Measurements from ENCODE around the gene PGGT1B.

PGGT1B gene

GRCh38 chr5:115180165-115180709 lies 82.4 kb downstream of the PGGT1B start:
- H3K27me3 Mint-ChIP-seq = peaks cover 51% of the 10 kb centered on the region
- no peak overlapping the region for H3K27ac Mint-ChIP-seq
- H3K36me3 Mint-ChIP-seq = no peaks in the 10 kb centered on the region
- H3K4me3 Mint-ChIP-seq = peak overlapping the region; percentile 87
- peaks cover 14% of the 10 kb centered on the region for H3K4me1 Mint-ChIP-seq (ENCODE audit: low read depth)
- H3K9me3 Mint-ChIP-seq (ENCODE audit: low read depth) = no peaks in the 10 kb centered on the region

- no peak overlapping the region for H3K27ac Mint-ChIP-seq
- H3K36me3 Mint-ChIP-seq = no peaks in the 10 kb centered on the region
- H3K4me1 Mint-ChIP-seq (ENCODE audit: low read depth) = peaks cover 11% of the 10 kb centered on the region
- peaks cover 52% of the 10 kb centered on the region for H3K27me3 Mint-ChIP-seq
- H3K9me3 Mint-ChIP-seq (ENCODE audit: low read depth) = no peaks in the 10 kb centered on the region
- peak overlapping the region; percentile 87 for H3K4me3 Mint-ChIP-seq
Measured at GRCh38 chr5:115179394-115180164, 83.1 kb downstream of the PGGT1B start.

DNA sequence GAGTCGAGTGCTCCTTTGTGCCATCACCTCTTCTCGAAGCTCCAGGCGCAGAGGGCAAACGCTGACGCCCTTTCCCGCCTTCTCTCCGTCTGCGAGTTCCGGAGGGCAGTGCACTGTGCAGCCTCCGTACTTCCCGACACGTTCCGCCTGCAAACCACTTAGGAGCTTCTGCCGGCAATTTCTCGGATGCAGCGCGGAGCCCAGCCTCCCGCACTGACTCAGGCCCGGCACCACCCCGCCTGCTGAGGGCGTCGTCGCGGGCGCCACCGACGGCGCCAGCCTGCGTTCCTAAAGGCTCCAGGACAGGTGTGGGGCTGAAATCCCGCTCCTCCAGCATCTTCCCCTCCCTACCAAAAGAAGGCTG lies 83.7 kb downstream of the PGGT1B start:
- peak overlapping the region; percentile 87 for H3K4me3 Mint-ChIP-seq
- H3K36me3 Mint-ChIP-seq = no peaks in the 10 kb centered on the region
- H3K27ac Mint-ChIP-seq = no peak overlapping the region
- H3K4me1 Mint-ChIP-seq (ENCODE audit: low read depth) = peaks cover 9% of the 10 kb centered on the region
- no peaks in the 10 kb centered on the region for H3K9me3 Mint-ChIP-seq (ENCODE audit: low read depth)
- H3K27me3 Mint-ChIP-seq = peaks cover 49% of the 10 kb centered on the region

GRCh38 chr5:115170929-115171510 lies 91.7 kb downstream of the PGGT1B start:
- H3K36me3 Mint-ChIP-seq = peaks cover 4% of the 10 kb centered on the region
- H3K27ac Mint-ChIP-seq = no peak overlapping the region
- peaks cover 11% of the 10 kb centered on the region for H3K4me1 Mint-ChIP-seq (ENCODE audit: low read depth)
- H3K27me3 Mint-ChIP-seq = peaks cover 52% of the 10 kb centered on the region
- no peaks in the 10 kb centered on the region for H3K9me3 Mint-ChIP-seq (ENCODE audit: low read depth)
- H3K4me3 Mint-ChIP-seq = peak overlapping the region; percentile 77

GRCh38 chr5:115170134-115170928 lies 92.3 kb downstream of the PGGT1B start:
- Mint-ChIP-seq H3K4me3 (peak overlapping the region; percentile 83), H3K4me1 (ENCODE audit: low read depth) (peaks cover 11% of the 10 kb centered on the region), H3K27me3 (peaks cover 52% of the 10 kb centered on the region), H3K36me3 (peaks cover 4% of the 10 kb centered on the region), H3K9me3 (ENCODE audit: low read depth) (no peaks in the 10 kb centered on the region), H3K27ac (no peak overlapping the region)

DNA sequence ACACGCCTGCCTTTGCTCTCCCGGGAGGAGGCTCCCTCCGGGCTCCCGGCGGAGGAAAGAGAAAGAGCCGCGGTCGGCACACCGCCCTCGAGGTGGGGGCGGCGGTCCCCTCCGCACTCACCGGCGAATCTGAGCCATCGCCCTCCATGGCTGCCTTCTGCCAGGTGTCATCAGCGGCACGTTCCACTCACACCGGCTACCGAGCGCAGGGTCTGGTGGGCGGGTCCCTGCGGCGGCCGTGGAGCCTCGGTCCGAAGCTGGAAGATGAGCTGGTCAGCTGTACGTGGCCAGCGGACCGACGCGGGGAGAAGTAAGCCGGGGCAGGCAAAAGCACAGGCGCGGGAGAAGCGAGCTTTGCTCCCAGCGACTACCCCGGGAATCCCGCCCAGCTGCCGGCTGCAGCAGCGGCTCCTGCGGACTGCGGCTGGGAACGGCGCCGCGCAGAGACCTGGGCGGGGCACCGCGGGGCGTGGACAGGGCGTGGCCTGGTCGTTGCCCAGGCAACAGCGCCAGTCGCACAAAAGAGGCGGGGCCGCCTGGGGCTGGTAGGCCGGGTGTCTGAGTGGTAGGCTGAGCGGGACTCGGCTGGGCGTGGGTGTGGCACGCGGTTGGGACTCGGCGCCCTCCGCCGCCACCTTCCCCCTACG lies 93.1 kb downstream of the PGGT1B start, which contains the start of gene TRIM36:
Gene TRIM36 (minus strand): TSS at position 422 of the 647 bp plus-strand sequence. CDS start 274 bp downstream, at position 148.
- Mint-ChIP-seq H3K4me3 (peak within 1 kb of the TSS; percentile 83), H3K36me3 (peaks cover 4% of the 10 kb centered on the region), H3K27me3 (peaks cover 47% of the 10 kb centered on the region), H3K9me3 (ENCODE audit: low read depth) (no peaks in the 10 kb centered on the region), H3K27ac (no peak within 1 kb of the TSS), H3K4me1 (ENCODE audit: low read depth) (peaks cover 11% of the 10 kb centered on the region)

DNA sequence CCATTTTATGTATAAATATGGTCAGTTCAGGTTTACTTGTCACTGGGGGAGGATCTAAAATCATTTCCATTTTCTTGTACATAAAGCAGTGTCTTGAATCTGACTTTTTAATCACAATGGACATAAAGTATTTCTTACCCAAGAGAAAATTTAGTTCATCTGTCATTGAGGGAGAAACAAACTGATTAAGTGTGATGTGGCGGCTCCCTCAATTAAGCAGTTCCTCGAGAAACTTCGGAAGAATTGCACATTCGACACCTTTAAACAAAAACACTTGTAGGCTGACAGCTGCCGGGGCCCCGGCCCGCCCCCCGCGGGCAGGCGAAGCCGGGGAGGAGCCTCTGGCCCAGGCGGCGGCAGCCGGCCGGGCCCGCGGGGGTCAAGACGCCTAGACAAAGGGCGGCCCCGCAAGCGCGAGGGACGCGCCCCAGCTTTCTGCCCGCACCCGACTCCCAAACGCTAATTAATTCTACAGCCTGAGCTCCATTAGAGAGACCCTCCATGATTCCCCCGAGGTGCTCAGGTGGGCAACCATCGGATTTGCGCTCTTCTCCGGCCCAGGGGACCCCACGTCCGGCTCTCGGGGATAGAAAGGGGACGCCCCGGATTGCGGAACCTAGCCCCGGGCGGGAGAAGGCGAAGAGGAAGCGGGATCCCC lies 93.7 kb downstream of the PGGT1B start:
- Mint-ChIP-seq H3K27ac (no peak overlapping the region), H3K4me3 (peak overlapping the region; percentile 83), H3K36me3 (peaks cover 4% of the 10 kb centered on the region), H3K9me3 (ENCODE audit: low read depth) (no peaks in the 10 kb centered on the region), H3K4me1 (ENCODE audit: low read depth) (peaks cover 11% of the 10 kb centered on the region), H3K27me3 (peaks cover 45% of the 10 kb centered on the region)

DNA sequence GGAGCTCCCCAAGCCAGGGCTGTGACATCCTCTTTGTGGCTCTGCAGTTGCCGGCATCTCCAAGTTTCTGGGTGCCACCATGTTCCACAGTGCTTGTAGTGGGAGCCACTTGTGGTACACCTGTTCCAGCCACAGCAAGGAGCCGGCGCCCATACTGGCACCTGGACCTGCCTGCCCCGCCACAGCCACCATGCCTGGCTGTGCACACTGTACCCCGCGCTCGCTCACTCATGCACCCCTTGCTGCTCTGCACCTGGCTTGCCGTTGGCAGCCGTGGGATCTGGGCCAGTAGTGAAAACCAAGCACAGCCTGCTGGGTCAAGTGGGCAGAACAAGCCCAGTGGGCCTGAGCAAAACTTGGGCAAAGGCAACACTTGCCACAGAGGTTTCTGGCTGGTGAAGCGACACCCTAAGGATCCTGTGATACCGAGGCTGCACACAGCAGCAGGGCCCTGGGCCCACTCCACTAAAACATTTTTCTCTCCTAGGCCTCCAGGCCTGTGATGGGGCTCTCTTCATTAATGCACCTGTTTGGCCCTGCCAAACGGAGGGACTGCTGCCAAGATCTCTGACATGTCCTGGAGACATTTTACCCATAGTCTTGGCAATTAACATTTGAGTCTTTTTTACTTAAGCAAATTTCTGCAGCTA lies 95.8 kb downstream of the PGGT1B start:
- H3K36me3 Mint-ChIP-seq = peaks cover 4% of the 10 kb centered on the region
- H3K4me3 Mint-ChIP-seq = no peak overlapping the region
- no peaks in the 10 kb centered on the region for H3K9me3 Mint-ChIP-seq (ENCODE audit: low read depth)
- peaks cover 11% of the 10 kb centered on the region for H3K4me1 Mint-ChIP-seq (ENCODE audit: low read depth)
- H3K27me3 Mint-ChIP-seq = peaks cover 30% of the 10 kb centered on the region
- H3K27ac Mint-ChIP-seq = no peak overlapping the region

GRCh38 chr5:115165790-115166189 lies 96.9 kb downstream of the PGGT1B start:
- Mint-ChIP-seq H3K36me3 (peaks cover 4% of the 10 kb centered on the region), H3K4me3 (no peak overlapping the region), H3K4me1 (ENCODE audit: low read depth) (peaks cover 6% of the 10 kb centered on the region), H3K27ac (no peak overlapping the region), H3K27me3 (peaks cover 23% of the 10 kb centered on the region), H3K9me3 (ENCODE audit: low read depth) (no peaks in the 10 kb centered on the region)

GRCh38 chr5:115160975-115161475 lies 101.7 kb downstream of the PGGT1B start:
- no peaks in the 10 kb centered on the region for H3K9me3 Mint-ChIP-seq (ENCODE audit: low read depth)
- H3K4me1 Mint-ChIP-seq (ENCODE audit: low read depth) = no peaks in the 10 kb centered on the region
- H3K27me3 Mint-ChIP-seq = peaks cover 20% of the 10 kb centered on the region
- no peak overlapping the region for H3K4me3 Mint-ChIP-seq
- H3K27ac Mint-ChIP-seq = no peak overlapping the region
- no peaks in the 10 kb centered on the region for H3K36me3 Mint-ChIP-seq
